Measurements from ENCODE around the gene NUB1.

DNA sequence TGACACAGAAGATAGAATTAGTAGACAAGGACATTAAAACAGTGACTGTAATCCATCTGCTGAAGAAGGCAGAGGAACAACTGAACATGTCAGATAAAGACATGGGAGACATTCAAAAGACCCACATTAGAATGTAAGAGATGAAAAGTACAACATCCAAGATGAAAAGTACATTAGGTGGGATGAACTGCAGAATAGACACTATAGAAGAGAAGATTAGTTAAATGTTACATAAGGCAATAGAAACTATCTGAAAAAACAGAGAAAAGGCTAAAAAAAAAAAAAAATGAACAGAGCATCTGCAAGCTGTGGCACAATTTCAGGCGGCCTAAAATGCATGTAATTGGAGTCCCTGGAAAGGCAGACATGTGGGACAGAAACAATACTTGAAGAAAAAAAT is 21.6 kb downstream of the NUB1 start:
- TF ChIP-seq, protein P1, sequence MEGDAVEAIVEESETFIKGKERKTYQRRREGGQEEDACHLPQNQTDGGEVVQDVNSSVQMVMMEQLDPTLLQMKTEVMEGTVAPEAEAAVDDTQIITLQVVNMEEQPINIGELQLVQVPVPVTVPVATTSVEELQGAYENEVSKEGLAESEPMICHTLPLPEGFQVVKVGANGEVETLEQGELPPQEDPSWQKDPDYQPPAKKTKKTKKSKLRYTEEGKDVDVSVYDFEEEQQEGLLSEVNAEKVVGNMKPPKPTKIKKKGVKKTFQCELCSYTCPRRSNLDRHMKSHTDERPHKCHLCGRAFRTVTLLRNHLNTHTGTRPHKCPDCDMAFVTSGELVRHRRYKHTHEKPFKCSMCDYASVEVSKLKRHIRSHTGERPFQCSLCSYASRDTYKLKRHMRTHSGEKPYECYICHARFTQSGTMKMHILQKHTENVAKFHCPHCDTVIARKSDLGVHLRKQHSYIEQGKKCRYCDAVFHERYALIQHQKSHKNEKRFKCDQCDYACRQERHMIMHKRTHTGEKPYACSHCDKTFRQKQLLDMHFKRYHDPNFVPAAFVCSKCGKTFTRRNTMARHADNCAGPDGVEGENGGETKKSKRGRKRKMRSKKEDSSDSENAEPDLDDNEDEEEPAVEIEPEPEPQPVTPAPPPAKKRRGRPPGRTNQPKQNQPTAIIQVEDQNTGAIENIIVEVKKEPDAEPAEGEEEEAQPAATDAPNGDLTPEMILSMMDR (IDR thresholded peaks at IDR 0.05) = no peak
- TF ChIP-seq EZH2 (IDR thresholded peaks at IDR 0.05) = no peak
